Measurements from ENCODE around the gene CELA2A. TPM values are rescaled to one million over a fixed set of nuclear protein-coding genes. Genes with fewer than 3 reads are reported as not detected.
A peak's percentile ranks its signal among the peaks of the same experiment; 100 is the strongest.
"Not testable (repeated sequence)": the region's sequence is repeated elsewhere in the genome, so short reads cannot be mapped to it uniquely, and the experiment has no call there.

CELA2A gene
- total RNA-seq, 1 donor from 2014 or later = not detected

- H3K4me1 ChIP-seq = peaks cover 14% of the 10 kb centered on the region
- no peak overlapping the region for H3K27ac ChIP-seq
- intact Hi-C loops (cut with DNase I) = no loop called here
- no peaks in the 10 kb centered on the region for H3K27me3 ChIP-seq
- no peaks in the 10 kb centered on the region for H3K9me3 ChIP-seq
- peak; percentile 58 for ATAC-seq
- no peak for TF ChIP-seq CTCF (IDR thresholded peaks at IDR 0.05)
- no peak for DNase-seq
- no peak overlapping the region for H3K4me3 ChIP-seq
- H3K36me3 ChIP-seq = no peaks in the 10 kb centered on the region
Measured at GRCh38 chr1:15465674-15466073, 9.1 kb downstream of the CELA2A start.

GRCh38 chr1:15466955-15467625, 10.6 kb downstream of the CELA2A start:
- not testable (repeated sequence) for ATAC-seq

GRCh38 chr1:15468145-15468544, 11.6 kb downstream of the CELA2A start:
- H3K4me3 ChIP-seq = no peak overlapping the region
- intact Hi-C loops (cut with DNase I) = no loop called here
- DNase-seq (no peak), ATAC-seq (no peak)
- H3K27ac ChIP-seq = no peak overlapping the region
- no peaks in the 10 kb centered on the region for H3K9me3 ChIP-seq
- no peak for TF ChIP-seq CTCF (IDR thresholded peaks at IDR 0.05)
- H3K36me3 ChIP-seq = no peaks in the 10 kb centered on the region
- peaks cover 14% of the 10 kb centered on the region for H3K4me1 ChIP-seq
- H3K27me3 ChIP-seq = no peaks in the 10 kb centered on the region

More at GRCh38 chr1:15466955-15467625, 10.6 kb downstream of the CELA2A start:
- H3K27me3 ChIP-seq; H3K27ac ChIP-seq; intact Hi-C loops (cut with DNase I); H3K36me3 ChIP-seq; H3K4me3 ChIP-seq; DNase-seq; H3K9me3 ChIP-seq: not testable (repeated sequence)
- peaks cover 14% of the 10 kb centered on the region for H3K4me1 ChIP-seq

- intact Hi-C loops (cut with DNase I) = no loop called here
- Histone ChIP-seq H3K36me3 (no peaks in the 10 kb centered on the region), H3K27me3 (no peaks in the 10 kb centered on the region), H3K4me1 (peaks cover 1% of the 10 kb centered on the region), H3K27ac (no peak overlapping the region), H3K4me3 (no peak overlapping the region), H3K9me3 (no peaks in the 10 kb centered on the region)
- DNase-seq (no peak), ATAC-seq (no peak)
- TF ChIP-seq CTCF (IDR thresholded peaks at IDR 0.05) = no peak
Measured at GRCh38 chr1:15469361-15469760, 12.8 kb downstream of the CELA2A start.

- H3K4me1 ChIP-seq; H3K27ac ChIP-seq; H3K36me3 ChIP-seq; H3K27me3 ChIP-seq; DNase-seq; H3K4me3 ChIP-seq; intact Hi-C loops (cut with DNase I); H3K9me3 ChIP-seq; ATAC-seq: not testable (repeated sequence)
Measured at GRCh38 chr1:15469821-15470448, 13.4 kb downstream of the CELA2A start.

GRCh38 chr1:15471067-15471466, 14.5 kb downstream of the CELA2A start:
- H3K36me3 ChIP-seq; H3K9me3 ChIP-seq; DNase-seq; intact Hi-C loops (cut with DNase I); H3K4me1 ChIP-seq; H3K4me3 ChIP-seq; H3K27me3 ChIP-seq; ATAC-seq; H3K27ac ChIP-seq: not testable (repeated sequence)

- intact Hi-C loops (cut with DNase I); ATAC-seq; H3K4me3 ChIP-seq; H3K4me1 ChIP-seq; H3K36me3 ChIP-seq; H3K27me3 ChIP-seq; H3K27ac ChIP-seq; H3K9me3 ChIP-seq; DNase-seq: not testable (repeated sequence)
Measured at GRCh38 chr1:15471723-15472122, 15.2 kb downstream of the CELA2A start.
